HCT116 (cell line): ENCODE data around the gene SNCA. TPM values are rescaled to one million over a fixed set of nuclear protein-coding genes. Genes with fewer than 3 reads are reported as not detected.

Source experiments
- ATAC-seq: fragments of 200-7000 bp; cut with Tn5 transposase; 2 replicates; pipeline ENCODE4 v1.9.1; 2020; ENCODE audit warnings: mild to moderate bottlenecking, moderate library complexity
- BruUV-seq: library from RNA; stranded (reverse); fragments of 400-500 nt; replicated peaks from 2 replicates; lab custom pipeline; 2021; lab: Mats Ljungman, UMichigan
- CTCF ChIA-PET: fragments of 300-600 bp; sonication (Branson Sonifier 250); formaldehyde crosslinking; loops from one replicate; lab custom pipeline; 2021; ENCODE audit warnings: antibody characterized with exemption; lab: Charles Lee
- POLR2A ChIA-PET: fragments of 300-600, 350-600 bp; sonication (Branson Sonifier 250); formaldehyde crosslinking; loops from one replicate; lab custom pipeline; 2021; ENCODE audit warnings: antibody characterized with exemption; lab: Charles Lee
- RAD21 ChIA-PET, 2 experiments: fragments of 300-600 bp; sonication (Branson Sonifier 250); formaldehyde crosslinking; loops; one replicate each; lab custom pipeline; 2023; ENCODE audit warnings: low total read pairs in 2 of 2; ENCODE audit not compliant: uncharacterized antibody in 2 of 2, unreplicated experiment in 2 of 2, low non-redundant PET in 1 of 2; lab: Charles Lee
- DNase-seq: peaks from one replicate; pipeline ENCODE4 v3.0.0-alpha.2; 2010; ENCODE audit warnings: low read depth, low spot score
- H2AFZ ChIP-seq: fragments of 200-600 bp; shearing (Covaris generic), sonication (generic); 2 replicates; pipeline ENCODE4 v1.6.1; 2017; ENCODE audit warnings: low read depth, mixed run types, mixed read lengths, antibody characterized with exemption, low read length; ENCODE audit not compliant: poor library complexity, severe bottlenecking
- H3K27ac ChIP-seq: 2 replicates; pipeline ENCODE4 v1.5.1; 2012; ENCODE audit warnings: low read depth, low read length
- H3K27me3 ChIP-seq: fragments of 200-600 bp; sonication (generic); 2 replicates; pipeline ENCODE4 v1.6.1; 2016; ENCODE audit warnings: mixed run types, low read length, mixed read lengths; ENCODE audit not compliant: insufficient read depth
- H3K36me3 ChIP-seq, 2 experiments: fragments of 200-500 bp in 1 of 2; fragments of 200-600 bp in 1 of 2; sonication (Bioruptor generic) in 1 of 2; sonication (generic) in 1 of 2; 2 replicates each; pipeline versions ENCODE4 v1.5.1 to v1.6.1; 2014 to 2016; ENCODE audit warnings: low read length in 2 of 2, inconsistent platforms in 1 of 2, mixed read lengths in 1 of 2, mixed run types in 1 of 2; ENCODE audit not compliant: insufficient read depth in 2 of 2, control insufficient read depth in 1 of 2
- H3K4me1 ChIP-seq, 2 experiments: fragments of 200-600 bp in 1 of 2; sonication (generic) in 1 of 2; 2 replicates each; pipeline versions ENCODE4 v1.5.1 to v1.6.1; 2012 to 2017; ENCODE audit warnings: low read length in 2 of 2, inconsistent platforms in 1 of 2, mild to moderate bottlenecking in 1 of 2, mixed read lengths in 1 of 2, mixed run types in 1 of 2, moderate library complexity in 1 of 2; ENCODE audit not compliant: insufficient read depth in 2 of 2, control insufficient read depth in 1 of 2
- H3K4me2 ChIP-seq: fragments of 200-600 bp; sonication (generic); 2 replicates; pipeline ENCODE4 v1.6.1; 2017; ENCODE audit warnings: mixed run types, low read length, mixed read lengths
- H3K4me3 ChIP-seq, 2 experiments: fragments of 200-600 bp in 1 of 2; sonication (generic) in 1 of 2; replicated peaks in 1 of 2; 2 replicates each; pipeline ENCODE4 v1.5.1; 2011 to 2016; ENCODE audit warnings: low read length in 2 of 2, control low read depth in 1 of 2, low read depth in 1 of 2, mild to moderate bottlenecking in 1 of 2, mixed read lengths in 1 of 2, mixed run types in 1 of 2
- H3K79me2 ChIP-seq: fragments of 200-600 bp; sonication (generic); 2 replicates; pipeline ENCODE4 v1.6.1; 2017; ENCODE audit warnings: mild to moderate bottlenecking, mixed run types, low read length, moderate library complexity, mixed read lengths; ENCODE audit not compliant: insufficient read depth
- H3K9ac ChIP-seq: fragments of 200-600 bp; sonication (generic); 2 replicates; pipeline ENCODE4 v1.6.1; 2016; ENCODE audit warnings: low read length, mixed read lengths
- H3K9me2 ChIP-seq: fragments of 200-600 bp; sonication (generic), shearing (Covaris generic); 2 replicates; pipeline ENCODE4 v1.6.1; 2017; ENCODE audit warnings: mixed run types, mild to moderate bottlenecking, moderate library complexity; ENCODE audit not compliant: insufficient read depth
- H3K9me3 ChIP-seq, 2 experiments: fragments of 200-500 bp in 1 of 2; fragments of 200-600 bp in 1 of 2; sonication (Bioruptor generic) in 1 of 2; sonication (generic) in 1 of 2; 2 replicates each; pipeline ENCODE4 v1.6.1; 2014 to 2017; ENCODE audit warnings: low read length in 2 of 2, mixed read lengths in 2 of 2, inconsistent platforms in 1 of 2, low read depth in 1 of 2, mild to moderate bottlenecking in 1 of 2, mixed run types in 1 of 2, moderate library complexity in 1 of 2; ENCODE audit not compliant: control insufficient read depth in 1 of 2, insufficient read depth in 1 of 2
- H4K20me1 ChIP-seq: fragments of 200-600 bp; sonication (generic), shearing (Covaris generic); 2 replicates; pipeline ENCODE4 v1.6.1; 2017; ENCODE audit warnings: mixed run types, mild to moderate bottlenecking, moderate library complexity; ENCODE audit not compliant: insufficient read depth
- ATF3 ChIP-seq: IDR thresholded peaks from 2 replicates; pipeline ENCODE4 v1.6.1; 2012
- CEBPB ChIP-seq: IDR thresholded peaks from 2 replicates; pipeline ENCODE4 v1.6.1; 2012; ENCODE audit warnings: low read depth
- CTCF ChIP-seq, 3 experiments: fragments of 200-600 bp in 1 of 3; sonication (generic) in 1 of 3; IDR thresholded peaks in 2 of 3; conservative IDR thresholded peaks in 1 of 3; 2 replicates each; pipeline ENCODE4 v1.5.1; 2012 to 2017; ENCODE audit warnings: low read depth in 2 of 3, low read length in 2 of 3, antibody characterized with exemption in 1 of 3, borderline replicate concordance in 1 of 3, control low read depth in 1 of 3, mild to moderate bottlenecking in 1 of 3, mixed read lengths in 1 of 3, mixed run types in 1 of 3, moderate library complexity in 1 of 3; ENCODE audit not compliant: insufficient read depth in 1 of 3
- EGR1 ChIP-seq: IDR thresholded peaks from 2 replicates; pipeline ENCODE4 v1.6.1; 2012; ENCODE audit warnings: low read depth
- EZH2 ChIP-seq: fragments of 200-600 bp; sonication (generic); IDR thresholded peaks from 2 replicates; pipeline ENCODE4 v1.6.1; 2017; ENCODE audit warnings: antibody characterized with exemption, mixed run types
- EZH2phosphoT487 ChIP-seq: fragments of 200-600 bp; IDR thresholded peaks from 2 replicates; pipeline ENCODE4 v1.6.1; 2018; ENCODE audit warnings: antibody characterized with exemption, borderline replicate concordance
- FOSL1 ChIP-seq: IDR thresholded peaks from 2 replicates; pipeline ENCODE4 v1.6.1; 2012; ENCODE audit warnings: low read depth
- JUND ChIP-seq: IDR thresholded peaks from 2 replicates; pipeline ENCODE4 v1.6.1; 2012
- MAX ChIP-seq: IDR thresholded peaks from 2 replicates; pipeline ENCODE4 v1.6.1; 2012
- POLR2A ChIP-seq: IDR thresholded peaks from 2 replicates; pipeline ENCODE4 v1.7.0; 2011; ENCODE audit warnings: borderline replicate concordance; ENCODE audit not compliant: insufficient read depth, insufficient read length; ENCODE audit errors: extremely low read depth
- POLR2AphosphoS5 ChIP-seq: IDR thresholded peaks from 2 replicates; pipeline ENCODE4 v1.6.1; 2011; ENCODE audit warnings: mild to moderate bottlenecking, low read depth, low read length, moderate library complexity
- RAD21 ChIP-seq: IDR thresholded peaks from 2 replicates; pipeline ENCODE4 v1.6.1; 2012; ENCODE audit warnings: low read depth, mild to moderate bottlenecking
- REST ChIP-seq: IDR thresholded peaks from 2 replicates; pipeline ENCODE4 v1.6.1; 2012; ENCODE audit warnings: low read depth
- SIN3A ChIP-seq: IDR thresholded peaks from 2 replicates; pipeline ENCODE4 v1.6.1; 2012; ENCODE audit warnings: low read depth
- SP1 ChIP-seq: IDR thresholded peaks from 2 replicates; pipeline ENCODE4 v1.6.1; 2012; ENCODE audit warnings: low read depth
- SRF ChIP-seq: IDR thresholded peaks from 2 replicates; pipeline ENCODE4 v1.6.1; 2012; ENCODE audit warnings: low read depth
- TCF7L2 ChIP-seq: IDR thresholded peaks from 2 replicates; pipeline ENCODE4 v1.7.0; 2011; ENCODE audit warnings: borderline replicate concordance, inconsistent platforms; ENCODE audit not compliant: insufficient read depth, insufficient read length; ENCODE audit errors: extremely low read depth
- ZBTB33 ChIP-seq: IDR thresholded peaks from 2 replicates; pipeline ENCODE4 v1.6.1; 2011; ENCODE audit warnings: mild to moderate bottlenecking, low read length, moderate library complexity; ENCODE audit not compliant: insufficient replicate concordance; ENCODE audit errors: extremely low read depth
- ZFX ChIP-seq: fragments of 450-650 bp; IDR thresholded peaks from 2 replicates; pipeline ENCODE4 v1.6.1; 2017
- ZNF274 ChIP-seq: fragments of 200-500 bp; sonication (Bioruptor generic); IDR thresholded peaks from 2 replicates; pipeline ENCODE4 v1.6.1; 2014; ENCODE audit warnings: mild to moderate bottlenecking, low read depth, low read length, inconsistent platforms
- intact Hi-C: fragments of 100-400 bp; cut with micrococcal nuclease; formaldehyde crosslinking; loops from 2 replicates; pipeline ENCODE4 v1.10.0; 2022
- total RNA-seq: library from RNA; stranded (reverse); gene quantifications from one replicate; pipeline ENCODE4 v1.2.1, GENCODE V29; 2021; ENCODE audit not compliant: unreplicated experiment

SNCA gene
- total RNA-seq, 1 experiment from 2014 or later: 1.0 TPM

GRCh38 chr4:89847571-89848325, 10.8 kb upstream of the SNCA start:
- no peak for ATAC-seq
- Histone ChIP-seq H3K4me1 (no peaks in the 10 kb centered on the region), H3K4me3 (no peak overlapping the region), H4K20me1 (no peaks in the 10 kb centered on the region), H3K79me2 (no peaks in the 10 kb centered on the region), H3K4me2 (no peak overlapping the region), H3K27ac (no peak overlapping the region), H3K36me3 (no peaks in the 10 kb centered on the region), H3K9ac (no peak overlapping the region), H3K27me3 (no peaks in the 10 kb centered on the region), H2AFZ (no peak overlapping the region), H3K9me2 (no peaks in the 10 kb centered on the region), H3K9me3 (no peaks in the 10 kb centered on the region)
- POLR2A ChIA-PET: no interaction called here
- intact Hi-C loops: no loop called here
- TF ChIP-seq REST (no peak), EZH2phosphoT487 (no peak), EZH2 (no peak), SP1 (no peak), MAX (no peak), EGR1 (no peak), ATF3 (no peak), POLR2AphosphoS5 (no peak), POLR2A (no peak), TCF7L2 (no peak), JUND (no peak), CEBPB (no peak), ZBTB33 (no peak), SRF (no peak), CTCF (IDR thresholded peaks at IDR 0.05 in 2 of 3, conservative IDR thresholded peaks at IDR 0.05 in 1 of 3; ENCODE audit: borderline replicate concordance in 1 of 3, insufficient read depth in 1 of 3, low read depth in 2 of 3, low read length in 2 of 3) (no peak), RAD21 (no peak), FOSL1 (no peak), ZNF274 (no peak), ZFX (no peak), SIN3A (no peak)
- RAD21 ChIA-PET: no interaction called here
- no peak for DNase-seq
- CTCF ChIA-PET: interaction anchor here (1.5 kb wide), 1 partner anchor 9 kb away, joined by 4 read pairs; no protein-coding TSS in a partner anchor
- BruUV-seq: no TSS peak
